ENCODE results near the gene RBMS1.
"Not testable (repeated sequence)": the region's sequence is repeated elsewhere in the genome, so short reads cannot be mapped to it uniquely, and the experiment has no call there.

RBMS1 gene

DNA sequence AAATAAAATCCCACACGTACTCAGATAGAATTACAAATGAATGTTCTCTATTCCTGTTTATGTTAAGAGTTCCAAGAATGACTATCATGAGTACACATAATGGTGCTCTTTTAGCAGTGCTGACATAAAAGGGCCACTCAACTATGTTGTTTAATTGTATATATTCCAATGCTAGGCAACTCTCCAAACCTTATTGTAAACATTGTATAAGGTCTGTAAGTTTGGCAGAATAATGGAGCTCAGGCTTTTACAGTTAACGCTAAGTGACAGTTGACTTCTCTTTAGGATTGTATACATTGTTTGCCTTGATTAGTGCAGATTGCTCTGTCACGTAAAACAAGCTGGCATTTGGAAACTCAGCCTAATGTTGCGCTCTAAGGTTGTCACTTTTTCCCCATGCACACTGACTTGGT, 20.8 kb downstream of the RBMS1 start:
- no peak for DNase-seq (ENCODE audit: insufficient read length, low spot score)

GRCh38 chr2:160471950-160472349, 21.7 kb downstream of the RBMS1 start:
- FAIRE-seq = no peak

More for the DNA sequence above, 20.8 kb downstream of the RBMS1 start:
- FAIRE-seq = no peak

DNA sequence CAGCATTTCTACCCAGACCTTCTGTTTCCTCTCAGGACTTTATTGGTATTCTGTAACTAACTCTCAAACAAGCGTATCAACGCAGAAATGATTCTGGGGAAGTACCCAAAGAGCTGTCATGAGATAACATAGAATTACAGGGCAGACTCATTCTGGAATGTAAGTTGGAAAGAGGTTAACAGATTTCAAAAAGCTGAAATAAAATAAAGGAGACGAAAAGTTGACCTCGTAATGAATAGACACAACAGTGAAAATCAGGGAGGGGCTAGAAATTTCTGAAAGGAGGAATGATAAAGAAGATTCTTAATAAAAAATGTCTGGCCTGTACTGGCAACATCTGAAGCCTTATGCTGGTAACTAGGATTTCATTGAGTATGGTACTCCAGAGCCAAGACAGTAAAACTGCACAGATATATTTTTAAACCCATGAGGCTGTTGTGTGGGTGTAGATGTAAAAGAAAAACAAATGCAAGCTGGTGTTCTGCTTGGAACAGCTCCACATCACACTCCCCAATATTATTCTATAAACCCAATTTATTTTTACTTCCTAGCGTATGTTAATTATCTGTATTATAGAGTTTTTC, 23.9 kb downstream of the RBMS1 start:
- no peak for DNase-seq (ENCODE audit: insufficient read length, low spot score)
- FAIRE-seq = no peak

More at GRCh38 chr2:160471950-160472349, 21.7 kb downstream of the RBMS1 start:
- no peak for DNase-seq (ENCODE audit: insufficient read length, low spot score)

- no peak for FAIRE-seq
- no peak for DNase-seq (ENCODE audit: insufficient read length, low spot score)
Measured at GRCh38 chr2:160469164-160469563, 24.4 kb downstream of the RBMS1 start.

DNA sequence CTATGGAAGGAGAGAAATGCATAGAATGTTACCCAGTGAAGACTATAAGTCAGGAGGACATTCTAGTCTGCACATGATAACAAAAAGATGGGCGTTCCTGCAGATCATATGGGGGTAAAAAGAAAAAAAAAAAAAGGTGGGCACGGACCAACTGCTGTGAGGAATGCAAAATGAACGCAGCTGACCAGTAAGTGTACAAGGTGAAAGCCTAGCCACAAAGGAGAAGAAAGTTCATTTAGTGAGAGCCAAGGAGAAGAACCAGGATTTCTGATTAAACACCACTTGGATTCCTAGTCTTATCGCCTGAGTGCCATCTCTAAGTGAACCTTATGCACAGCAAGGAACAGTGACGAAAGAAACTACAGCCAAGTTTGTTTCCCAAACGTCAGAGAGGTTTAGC, 26.5 kb downstream of the RBMS1 start:
- no peak for FAIRE-seq
- DNase-seq (ENCODE audit: insufficient read length, low spot score) = no peak

- no peak for FAIRE-seq
Measured at GRCh38 chr2:160465406-160465805, 28.2 kb downstream of the RBMS1 start.

DNA sequence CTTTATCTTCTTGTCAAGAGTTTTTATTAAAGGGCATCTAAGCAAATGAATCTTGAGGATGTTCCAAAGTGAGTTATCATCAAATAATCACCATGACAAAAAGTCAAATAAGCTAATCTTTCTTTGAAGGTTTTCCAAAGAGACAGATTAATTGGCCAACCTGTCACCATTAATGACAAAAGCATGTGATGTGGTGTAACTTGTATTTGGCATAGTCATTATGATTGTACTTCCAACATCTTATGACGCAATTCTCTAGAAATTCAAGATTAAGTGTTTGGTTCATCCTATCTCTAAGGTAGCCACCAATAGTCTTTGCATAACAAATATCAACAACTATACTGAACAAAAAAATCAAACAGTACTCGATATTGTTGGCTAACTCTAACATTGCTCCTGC, 28.6 kb downstream of the RBMS1 start:
- FAIRE-seq = no peak
- DNase-seq (ENCODE audit: insufficient read length, low spot score) = no peak

More at GRCh38 chr2:160465406-160465805, 28.2 kb downstream of the RBMS1 start:
- DNase-seq (ENCODE audit: insufficient read length, low spot score) = no peak

- FAIRE-seq (no peak), DNase-seq (ENCODE audit: insufficient read length, low spot score) (no peak)
Measured at GRCh38 chr2:160464017-160464416, 29.6 kb downstream of the RBMS1 start.

DNA sequence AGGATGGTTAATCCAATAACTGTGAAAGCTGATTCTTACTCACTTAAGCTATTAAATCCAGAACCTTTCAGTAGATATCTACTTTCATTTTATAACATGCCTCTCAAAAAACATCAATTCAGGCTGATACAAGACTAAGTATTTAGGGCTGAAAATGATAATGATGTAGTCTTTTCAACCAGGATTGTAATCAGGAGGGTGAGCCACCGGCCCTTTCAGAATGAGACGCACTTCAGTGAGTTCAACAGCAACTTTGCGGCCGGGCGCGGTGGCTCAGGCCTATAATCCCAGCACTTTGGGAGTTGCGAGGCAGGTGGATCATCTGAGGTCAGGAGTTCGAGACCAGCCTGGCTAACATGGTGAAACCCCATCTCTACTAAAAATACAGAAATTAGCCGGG, 30.4 kb downstream of the RBMS1 start:
- FAIRE-seq = no peak
- DNase-seq (ENCODE audit: insufficient read length, low spot score) = no peak

DNA sequence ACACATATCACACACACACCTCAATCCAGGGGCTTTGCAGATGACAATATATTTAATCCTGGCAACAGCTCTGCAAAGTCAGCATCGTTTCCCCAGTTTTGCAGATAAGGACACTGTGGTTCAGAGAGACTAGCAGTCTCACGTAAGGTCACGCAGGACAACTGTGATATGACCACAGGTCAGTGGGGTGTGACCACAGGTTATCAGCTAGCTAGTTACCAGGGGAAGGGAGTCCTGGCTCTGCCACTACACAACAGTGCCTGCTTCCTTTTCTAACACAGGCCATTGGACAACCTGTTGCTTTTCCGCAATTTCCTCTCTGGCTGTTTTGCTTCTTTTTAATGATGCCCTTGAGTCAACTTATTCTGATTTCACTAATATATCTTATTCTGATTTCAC, 33.3 kb downstream of the RBMS1 start:
- FAIRE-seq (no peak), DNase-seq (ENCODE audit: insufficient read length, low spot score) (no peak)

DNA sequence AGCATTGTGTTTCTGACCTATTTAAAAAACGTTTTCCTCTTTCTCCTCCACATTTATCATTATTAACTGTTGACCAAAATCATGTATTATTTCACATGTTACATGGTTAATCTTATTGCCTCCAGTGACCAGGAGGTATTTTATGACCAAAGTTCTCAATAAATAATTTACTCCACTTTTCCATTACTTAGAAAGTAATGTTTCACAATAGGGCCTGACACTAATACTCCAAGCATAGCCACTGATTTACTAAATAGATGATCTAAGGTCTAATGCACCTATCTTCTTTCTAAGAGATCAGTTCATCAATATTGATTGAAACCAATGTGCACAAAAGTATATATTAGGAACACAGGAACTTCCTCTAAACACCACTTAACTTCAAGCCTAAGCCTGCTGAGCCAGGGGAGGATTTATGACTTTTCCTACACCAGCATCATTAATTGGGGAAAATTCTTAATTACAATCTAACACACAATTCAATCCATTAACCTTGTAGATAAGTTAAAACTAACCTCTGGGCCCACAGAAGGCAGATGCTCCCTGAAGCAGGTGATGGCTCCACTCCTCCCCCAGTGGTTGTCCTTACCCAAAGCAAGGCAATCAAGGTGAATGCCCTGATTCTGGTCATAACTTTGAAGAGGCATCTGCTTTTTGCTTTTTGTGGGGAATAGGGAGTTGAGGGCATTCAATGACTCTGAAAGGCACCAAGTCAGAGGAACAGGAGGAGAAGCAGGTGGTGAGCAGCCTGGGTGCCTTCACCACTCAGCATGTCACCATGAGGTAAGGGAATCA, 33.9 kb downstream of the RBMS1 start:
- FAIRE-seq = no peak
- DNase-seq (ENCODE audit: insufficient read length, low spot score) = no peak

GRCh38 chr2:160458718-160459453, 34.7 kb downstream of the RBMS1 start:
- no peak for FAIRE-seq
- DNase-seq (ENCODE audit: insufficient read length, low spot score) = no peak

- no peak for FAIRE-seq
- DNase-seq (ENCODE audit: insufficient read length, low spot score) = no peak
Measured at GRCh38 chr2:160457588-160457987, 36.0 kb downstream of the RBMS1 start.

DNA sequence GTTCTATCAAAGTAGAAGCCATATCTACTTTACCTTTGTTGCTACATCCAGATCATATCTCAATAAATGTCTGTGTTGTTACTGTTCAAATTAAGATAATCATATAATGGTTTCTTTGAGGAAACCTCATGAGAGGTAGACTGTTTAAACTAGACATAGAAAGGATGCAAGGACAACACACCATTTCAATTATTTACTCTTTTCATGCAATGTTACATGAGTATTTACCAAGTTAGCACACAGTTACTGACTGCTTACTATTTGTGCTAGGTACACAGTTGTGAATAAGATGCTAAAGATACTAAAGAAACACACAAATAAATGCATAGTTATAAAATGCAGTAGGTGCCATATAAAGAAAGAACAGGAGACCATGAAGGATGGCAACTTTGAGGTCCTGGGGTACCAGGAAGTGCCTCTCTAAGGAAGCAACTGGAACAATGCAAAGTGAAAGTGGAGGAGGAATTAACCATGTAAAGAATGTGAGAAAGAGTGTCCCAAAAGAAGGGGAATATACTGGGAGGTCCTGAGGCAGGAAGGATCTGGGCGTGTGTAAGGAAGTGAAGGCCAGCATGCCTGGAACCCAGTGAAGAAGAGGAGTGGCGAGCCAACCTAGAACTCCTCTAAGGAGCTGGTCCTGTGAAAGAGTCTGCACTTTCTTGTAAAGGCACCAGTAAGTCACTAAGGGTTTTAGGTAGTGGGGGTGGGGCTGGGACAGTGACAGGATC, 39.4 kb downstream of the RBMS1 start:
- FAIRE-seq (no peak), DNase-seq (ENCODE audit: insufficient read length, low spot score) (no peak)

- DNase-seq (ENCODE audit: insufficient read length, low spot score) = no peak
- FAIRE-seq = no peak
Measured at GRCh38 chr2:160453111-160453820, 40.3 kb downstream of the RBMS1 start.

GRCh38 chr2:160450486-160450885, 43.1 kb downstream of the RBMS1 start:
- DNase-seq (ENCODE audit: insufficient read length, low spot score) = no peak
- FAIRE-seq = no peak

GRCh38 chr2:160448821-160449220, 44.8 kb downstream of the RBMS1 start:
- not testable (repeated sequence) for FAIRE-seq

DNA sequence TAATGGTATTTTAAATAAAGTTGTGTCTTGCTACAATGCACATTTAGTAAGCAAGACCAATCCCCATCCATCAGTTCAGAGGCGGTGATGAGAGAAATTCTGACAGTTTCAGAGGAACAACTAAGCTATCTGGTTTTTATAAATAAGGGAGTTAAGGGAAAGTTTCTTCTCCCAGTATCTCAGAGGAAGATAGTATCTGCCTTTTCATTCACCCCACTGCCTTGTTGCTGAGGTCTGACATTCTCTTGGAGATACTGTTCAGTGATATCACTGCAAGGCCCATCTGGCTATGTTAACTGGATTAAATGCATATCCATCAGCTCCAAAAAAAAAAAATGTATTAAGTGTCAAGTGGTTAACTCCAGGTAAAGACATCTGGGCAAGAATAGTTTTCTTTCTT, 47.9 kb downstream of the RBMS1 start:
- FAIRE-seq = no peak
- DNase-seq (ENCODE audit: insufficient read length, low spot score) = no peak

More at GRCh38 chr2:160448821-160449220, 44.8 kb downstream of the RBMS1 start:
- not testable (repeated sequence) for DNase-seq (ENCODE audit: insufficient read length, low spot score)

GRCh38 chr2:160442603-160443002, 51.0 kb downstream of the RBMS1 start:
- no peak for DNase-seq (ENCODE audit: insufficient read length, low spot score)
- no peak for FAIRE-seq

DNA sequence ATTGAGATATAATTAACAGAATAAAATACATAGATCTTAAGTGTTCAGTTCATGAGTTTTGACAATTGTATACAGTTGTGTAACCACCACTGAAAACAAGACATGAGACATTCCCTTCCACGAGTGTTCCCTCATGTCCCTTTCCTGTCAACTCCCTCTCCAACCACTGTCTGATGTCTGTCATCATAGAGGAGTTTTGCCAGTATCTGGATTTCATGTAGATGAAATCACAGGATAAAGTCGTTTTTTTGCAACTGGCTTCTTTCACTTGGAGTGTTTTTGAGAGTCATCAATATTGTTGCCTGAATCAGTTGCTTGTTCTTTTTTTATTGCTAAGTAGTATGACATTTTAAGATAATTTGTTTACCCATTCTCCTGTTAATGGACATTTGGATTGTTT, 52.7 kb downstream of the RBMS1 start:
- no peak for DNase-seq (ENCODE audit: insufficient read length, low spot score)
- no peak for FAIRE-seq
